Panc1 (cell line): ENCODE results near the gene MFAP4. TPM values are rescaled to one million over a fixed set of nuclear protein-coding genes. Genes with fewer than 3 reads are reported as not detected.

ENCODE experiments used
- ATAC-seq: fragments of 200-7000 bp; cut with Tn5 transposase; 2 replicates; pipeline ENCODE4 v1.9.1; 2020; ENCODE audit warnings: mild to moderate bottlenecking, moderate library complexity
- BruUV-seq: library from RNA; stranded (reverse); fragments of 400-500 nt; replicated peaks from 2 replicates; lab custom pipeline; 2021; lab: Mats Ljungman, UMichigan
- CTCF ChIA-PET: fragments of 300-600 bp; sonication (Branson Sonifier 250); formaldehyde crosslinking; loops from one replicate; lab custom pipeline; 2022; ENCODE audit warnings: antibody characterized with exemption; lab: Charles Lee
- POLR2A ChIA-PET: fragments of 300-600 bp; sonication (Branson Sonifier 250); formaldehyde crosslinking; loops from one replicate; lab custom pipeline; 2022; ENCODE audit warnings: antibody characterized with exemption; lab: Charles Lee
- DNase-seq: peaks from one replicate; pipeline ENCODE4 v3.0.0-alpha.2; 2010; ENCODE audit warnings: low read depth, low spot score
- H3K27ac ChIP-seq: 2 replicates; pipeline ENCODE4 v1.5.1; 2011; ENCODE audit warnings: mild to moderate bottlenecking, low read length, inconsistent platforms
- H3K27me3 ChIP-seq: fragments of 200-500 bp; sonication (Bioruptor generic); 2 replicates; pipeline ENCODE4 v1.6.0; 2014; ENCODE audit warnings: low read length, inconsistent platforms; ENCODE audit not compliant: control insufficient read depth, insufficient read depth
- H3K36me3 ChIP-seq: fragments of 200-500 bp; sonication (Bioruptor generic); 2 replicates; pipeline ENCODE4 v1.5.1; 2014; ENCODE audit warnings: inconsistent platforms, mild to moderate bottlenecking, low read length, moderate library complexity; ENCODE audit not compliant: control insufficient read depth, insufficient read depth
- H3K4me1 ChIP-seq: 2 replicates; pipeline ENCODE4 v1.5.1; 2011; ENCODE audit warnings: inconsistent platforms, mild to moderate bottlenecking, low read length, moderate library complexity; ENCODE audit not compliant: control insufficient read depth, insufficient read depth
- H3K4me3 ChIP-seq, 2 experiments: 2 replicates each; pipeline ENCODE4 v1.5.1; 2011 to 2012; ENCODE audit warnings: low read depth in 2 of 2, low read length in 2 of 2, mild to moderate bottlenecking in 2 of 2, inconsistent platforms in 1 of 2, moderate library complexity in 1 of 2
- H3K9me3 ChIP-seq: fragments of 200-500 bp; sonication (Bioruptor generic); 2 replicates; pipeline ENCODE4 v1.5.1; 2014; ENCODE audit warnings: low read depth, mild to moderate bottlenecking, inconsistent platforms, low read length, moderate library complexity; ENCODE audit not compliant: control insufficient read depth, insufficient read depth
- POLR2AphosphoS5 ChIP-seq: IDR thresholded peaks from 2 replicates; pipeline ENCODE4 v1.6.1; 2012; ENCODE audit warnings: mild to moderate bottlenecking, low read depth, low read length, moderate library complexity
- SIN3A ChIP-seq: IDR thresholded peaks from 2 replicates; pipeline ENCODE4 v1.6.1; 2012; ENCODE audit warnings: low read depth, mild to moderate bottlenecking, low read length, moderate library complexity, borderline replicate concordance; ENCODE audit not compliant: insufficient read depth
- TCF7L2 ChIP-seq: IDR thresholded peaks from 2 replicates; pipeline ENCODE4 v1.6.1; 2011; ENCODE audit warnings: mild to moderate bottlenecking, low read depth, low read length, inconsistent platforms
- in situ Hi-C: cut with HindIII; loops from 2 replicates; pipeline ENCODE4 v1.10.0; 2016; ENCODE audit warnings: low sequenced_read_pairs, low pct_unique_long_range_greater_than_20kb
- intact Hi-C: fragments of 100-400 bp; cut with micrococcal nuclease; formaldehyde crosslinking; loops from one replicate; pipeline ENCODE4 v1.10.0; 2022; ENCODE audit not compliant: unreplicated experiment
- microRNA-seq: library from miRNA; unstranded; fragments of <30 nt; microRNA quantifications from one replicate; pipeline ENCODE4 v1.1.0, GENCODE V29; 2020; ENCODE audit not compliant: unreplicated experiment
- total RNA-seq: library from RNA; stranded (reverse); gene quantifications from one replicate; pipeline ENCODE4 v1.2.1, GENCODE V29; 2021; ENCODE audit not compliant: unreplicated experiment
- TF ChIP-seq, protein P1 (sequence below), 2 experiments: IDR thresholded peaks; 2 replicates each; pipeline ENCODE4 v1.6.1; 2011 to 2012; ENCODE audit warnings: low read depth in 2 of 2, control low read depth in 1 of 2, low read length in 1 of 2, mild to moderate bottlenecking in 1 of 2, moderate library complexity in 1 of 2; ENCODE audit not compliant: insufficient read depth in 1 of 2
- TF ChIP-seq, protein P2 (sequence below): fragments of 450-650 bp; IDR thresholded peaks from 2 replicates; pipeline ENCODE4 v1.5.1; 2017; ENCODE audit warnings: mild to moderate bottlenecking

The MFAP4 gene
- total RNA-seq, 1 experiment from 2014 or later = 0.92 TPM

DNA sequence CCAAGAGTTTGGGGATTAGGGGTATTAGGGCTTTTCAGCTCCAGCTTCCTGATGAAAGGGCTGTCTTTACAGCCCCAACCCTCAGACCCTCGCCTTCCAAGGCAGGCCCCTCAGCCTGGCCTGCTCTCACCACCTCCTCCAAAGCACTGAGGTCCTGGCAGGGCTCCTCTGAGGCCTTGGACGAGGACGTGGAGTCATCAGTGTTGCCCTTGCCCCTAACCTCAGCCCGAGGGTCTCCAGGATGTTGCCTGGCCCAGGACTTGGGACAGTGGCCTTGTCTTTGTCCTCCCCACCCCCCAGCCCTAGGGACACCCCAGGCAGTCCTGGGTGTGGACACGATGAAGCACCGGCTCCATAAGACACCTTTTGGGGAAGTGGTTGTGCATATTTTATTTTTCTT is 52.7 kb downstream of the MFAP4 start:
- Histone ChIP-seq H3K9me3 (no peaks in the 10 kb centered on the region), H3K4me1 (no peaks in the 10 kb centered on the region), H3K36me3 (no peaks in the 10 kb centered on the region), H3K4me3 (no peak overlapping the region), H3K27ac (no peak overlapping the region), H3K27me3 (no peaks in the 10 kb centered on the region)
- ChIA-PET CTCF (no interaction called here), POLR2A (no interaction called here)
- TF ChIP-seq POLR2AphosphoS5 = no peak
- TF ChIP-seq TCF7L2 = no peak
- TF ChIP-seq, protein P1, sequence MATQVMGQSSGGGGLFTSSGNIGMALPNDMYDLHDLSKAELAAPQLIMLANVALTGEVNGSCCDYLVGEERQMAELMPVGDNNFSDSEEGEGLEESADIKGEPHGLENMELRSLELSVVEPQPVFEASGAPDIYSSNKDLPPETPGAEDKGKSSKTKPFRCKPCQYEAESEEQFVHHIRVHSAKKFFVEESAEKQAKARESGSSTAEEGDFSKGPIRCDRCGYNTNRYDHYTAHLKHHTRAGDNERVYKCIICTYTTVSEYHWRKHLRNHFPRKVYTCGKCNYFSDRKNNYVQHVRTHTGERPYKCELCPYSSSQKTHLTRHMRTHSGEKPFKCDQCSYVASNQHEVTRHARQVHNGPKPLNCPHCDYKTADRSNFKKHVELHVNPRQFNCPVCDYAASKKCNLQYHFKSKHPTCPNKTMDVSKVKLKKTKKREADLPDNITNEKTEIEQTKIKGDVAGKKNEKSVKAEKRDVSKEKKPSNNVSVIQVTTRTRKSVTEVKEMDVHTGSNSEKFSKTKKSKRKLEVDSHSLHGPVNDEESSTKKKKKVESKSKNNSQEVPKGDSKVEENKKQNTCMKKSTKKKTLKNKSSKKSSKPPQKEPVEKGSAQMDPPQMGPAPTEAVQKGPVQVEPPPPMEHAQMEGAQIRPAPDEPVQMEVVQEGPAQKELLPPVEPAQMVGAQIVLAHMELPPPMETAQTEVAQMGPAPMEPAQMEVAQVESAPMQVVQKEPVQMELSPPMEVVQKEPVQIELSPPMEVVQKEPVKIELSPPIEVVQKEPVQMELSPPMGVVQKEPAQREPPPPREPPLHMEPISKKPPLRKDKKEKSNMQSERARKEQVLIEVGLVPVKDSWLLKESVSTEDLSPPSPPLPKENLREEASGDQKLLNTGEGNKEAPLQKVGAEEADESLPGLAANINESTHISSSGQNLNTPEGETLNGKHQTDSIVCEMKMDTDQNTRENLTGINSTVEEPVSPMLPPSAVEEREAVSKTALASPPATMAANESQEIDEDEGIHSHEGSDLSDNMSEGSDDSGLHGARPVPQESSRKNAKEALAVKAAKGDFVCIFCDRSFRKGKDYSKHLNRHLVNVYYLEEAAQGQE (IDR thresholded peaks at IDR 0.05; ENCODE audit: insufficient read depth in 1 of 2, low read depth in 2 of 2, low read length in 1 of 2) = no peak
- no peak for TF ChIP-seq SIN3A
- TF ChIP-seq, protein P2, sequence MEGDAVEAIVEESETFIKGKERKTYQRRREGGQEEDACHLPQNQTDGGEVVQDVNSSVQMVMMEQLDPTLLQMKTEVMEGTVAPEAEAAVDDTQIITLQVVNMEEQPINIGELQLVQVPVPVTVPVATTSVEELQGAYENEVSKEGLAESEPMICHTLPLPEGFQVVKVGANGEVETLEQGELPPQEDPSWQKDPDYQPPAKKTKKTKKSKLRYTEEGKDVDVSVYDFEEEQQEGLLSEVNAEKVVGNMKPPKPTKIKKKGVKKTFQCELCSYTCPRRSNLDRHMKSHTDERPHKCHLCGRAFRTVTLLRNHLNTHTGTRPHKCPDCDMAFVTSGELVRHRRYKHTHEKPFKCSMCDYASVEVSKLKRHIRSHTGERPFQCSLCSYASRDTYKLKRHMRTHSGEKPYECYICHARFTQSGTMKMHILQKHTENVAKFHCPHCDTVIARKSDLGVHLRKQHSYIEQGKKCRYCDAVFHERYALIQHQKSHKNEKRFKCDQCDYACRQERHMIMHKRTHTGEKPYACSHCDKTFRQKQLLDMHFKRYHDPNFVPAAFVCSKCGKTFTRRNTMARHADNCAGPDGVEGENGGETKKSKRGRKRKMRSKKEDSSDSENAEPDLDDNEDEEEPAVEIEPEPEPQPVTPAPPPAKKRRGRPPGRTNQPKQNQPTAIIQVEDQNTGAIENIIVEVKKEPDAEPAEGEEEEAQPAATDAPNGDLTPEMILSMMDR = no peak
- intact Hi-C loops = no loop called here
- DNase-seq = no peak
- BruUV-seq = no TSS peak
- ATAC-seq = no peak
- in situ Hi-C loops = no loop called here

DNA sequence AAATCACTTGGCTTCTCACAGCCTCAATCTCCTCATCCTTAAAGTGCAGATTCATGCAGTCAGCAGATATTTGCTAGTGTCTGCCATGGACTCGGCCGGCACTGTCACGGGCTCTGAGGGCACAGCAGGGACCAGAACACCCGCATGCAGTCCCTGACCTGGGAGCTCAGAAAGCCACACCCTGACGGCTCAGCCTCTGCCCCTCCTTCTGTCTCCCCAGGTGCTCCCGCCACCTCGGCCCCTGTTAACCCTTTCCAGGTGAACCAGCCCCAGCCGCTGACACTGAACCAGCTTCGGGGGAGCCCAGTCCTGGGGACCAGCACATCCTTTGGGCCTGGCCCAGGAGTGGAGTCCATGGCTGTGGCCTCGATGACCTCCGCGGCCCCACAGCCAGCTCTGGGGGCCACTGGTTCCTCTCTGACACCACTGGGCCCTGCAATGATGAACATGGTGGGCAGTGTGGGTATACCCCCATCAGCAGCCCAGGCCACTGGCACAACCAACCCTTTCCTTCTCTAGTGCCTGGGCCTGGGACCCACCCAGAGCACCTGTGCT is 53.2 kb downstream of the MFAP4 start:
- no peak for ATAC-seq
- Histone ChIP-seq H3K4me1 (no peaks in the 10 kb centered on the region), H3K36me3 (no peaks in the 10 kb centered on the region), H3K4me3 (no peak overlapping the region), H3K27me3 (no peaks in the 10 kb centered on the region), H3K9me3 (no peaks in the 10 kb centered on the region), H3K27ac (no peak overlapping the region)
- in situ Hi-C loops (no loop called here), intact Hi-C loops (no loop called here)
- ChIA-PET POLR2A (no interaction called here), CTCF (no interaction called here)
- TF ChIP-seq TCF7L2 (no peak), POLR2AphosphoS5 (no peak)
- TF ChIP-seq, protein P2 = no peak
- DNase-seq = no peak
- BruUV-seq = no TSS peak

Small RNAs within 50 kb of the gene (microRNA-seq; reads per million reads assigned to microRNA genes)
- gene MIR1180 = 1,245 reads per million, percentile 83 among the genes with 10 or more reads in this experiment

Other genes with a start within 250 kb of the MFAP4 start
- gene EPN2, start 149.8 kb downstream of the MFAP4 start, total RNA-seq = 35.0 TPM
- gene B9D1, start 24.5 kb downstream of the MFAP4 start, total RNA-seq = 19.1 TPM
- 28.9 TPM for gene MAPK7, start 8.7 kb downstream of the MFAP4 start, total RNA-seq
- gene RNF112, start 24.0 kb upstream of the MFAP4 start, total RNA-seq = 0.10 TPM
- gene SLC47A1, start 146.7 kb upstream of the MFAP4 start, total RNA-seq = 16.1 TPM